Mesenchymal stem cell (in vitro differentiated cells and primary cell): ENCODE measurements around the gene HLA-DMA. TPM values are rescaled to one million over a fixed set of nuclear protein-coding genes. Genes with fewer than 3 reads are reported as not detected.
A peak's percentile ranks its signal among the peaks of the same experiment; 100 is the strongest.

Experiments
- DNase-seq: peaks from one replicate; pipeline ENCODE4 v3.0.0-alpha.2; 2013
- H2AFZ ChIP-seq: one replicate; pipeline ENCODE4 v1.6.1; 2013; ENCODE audit warnings: low read depth, mild to moderate bottlenecking, control low read depth, inconsistent platforms, low read length, moderate library complexity
- H2AK5ac ChIP-seq: 2 replicates; pipeline ENCODE4 v1.6.1; 2013; ENCODE audit warnings: low read length, moderate library complexity, mild to moderate bottlenecking, inconsistent platforms; ENCODE audit not compliant: severe bottlenecking
- H2BK120ac ChIP-seq: one replicate; pipeline ENCODE4 v1.6.1; 2013; ENCODE audit warnings: low read depth, mild to moderate bottlenecking, inconsistent platforms, low read length, moderate library complexity
- H2BK12ac ChIP-seq, 2 experiments: one replicate each; pipeline ENCODE4 v1.6.1; 2013; ENCODE audit warnings: inconsistent platforms in 2 of 2, low read length in 2 of 2, mild to moderate bottlenecking in 2 of 2, moderate library complexity in 2 of 2, control low read depth in 1 of 2
- H2BK15ac ChIP-seq: one replicate; pipeline ENCODE4 v1.6.1; 2013; ENCODE audit warnings: mild to moderate bottlenecking, low read depth, inconsistent platforms; ENCODE audit not compliant: poor library complexity, severe bottlenecking
- H2BK5ac ChIP-seq: 2 replicates; pipeline ENCODE4 v1.6.1; 2013; ENCODE audit warnings: low read depth, mild to moderate bottlenecking, low read length, control low read depth, inconsistent platforms; ENCODE audit not compliant: poor library complexity, severe bottlenecking
- H3K14ac ChIP-seq, 2 experiments: one replicate each; pipeline ENCODE4 v1.6.1; 2013; ENCODE audit warnings: inconsistent platforms in 2 of 2, low read length in 2 of 2, control low read depth in 1 of 2, mild to moderate bottlenecking in 1 of 2, moderate library complexity in 1 of 2
- H3K18ac ChIP-seq, 2 experiments: one replicate each; pipeline ENCODE4 v1.6.1; 2013; ENCODE audit warnings: inconsistent platforms in 2 of 2, low read length in 2 of 2, control low read depth in 1 of 2, low read depth in 1 of 2, mild to moderate bottlenecking in 1 of 2
- H3K23ac ChIP-seq, 2 experiments: one replicate each; pipeline ENCODE4 v1.6.1; 2013; ENCODE audit warnings: inconsistent platforms in 2 of 2, low read length in 2 of 2, mild to moderate bottlenecking in 2 of 2, moderate library complexity in 2 of 2, control low read depth in 1 of 2
- H3K27ac ChIP-seq: 2 replicates; pipeline ENCODE4 v1.5.1; 2013; ENCODE audit warnings: mild to moderate bottlenecking, moderate library complexity, low read length, control low read depth, inconsistent platforms; ENCODE audit not compliant: poor library complexity, severe bottlenecking
- H3K27me3 ChIP-seq, 2 experiments: 2 replicates each; pipeline versions ENCODE4 v1.6.1 to v1.7.0; 2013; ENCODE audit warnings: low read length in 2 of 2, mild to moderate bottlenecking in 2 of 2, moderate library complexity in 2 of 2, control low read depth in 1 of 2, inconsistent platforms in 1 of 2; ENCODE audit not compliant: control insufficient read depth in 1 of 2, insufficient read depth in 1 of 2
- H3K36me3 ChIP-seq, 2 experiments: 2 replicates each; pipeline versions ENCODE4 v1.6.1 to v1.7.0; 2013; ENCODE audit warnings: low read length in 2 of 2, control low read depth in 1 of 2, inconsistent platforms in 1 of 2, low read depth in 1 of 2, mild to moderate bottlenecking in 1 of 2; ENCODE audit not compliant: insufficient read depth in 2 of 2, control insufficient read depth in 1 of 2
- H3K4ac ChIP-seq, 2 experiments: one replicate each; pipeline ENCODE4 v1.6.1; 2013; ENCODE audit warnings: inconsistent platforms in 2 of 2, low read length in 2 of 2, mild to moderate bottlenecking in 2 of 2, moderate library complexity in 2 of 2, control low read depth in 1 of 2, low read depth in 1 of 2
- H3K4me1 ChIP-seq: 2 replicates; pipeline ENCODE4 v1.6.1; 2013; ENCODE audit warnings: low read depth, low read length, control low read depth; ENCODE audit not compliant: control insufficient read depth, insufficient read depth
- H3K4me2 ChIP-seq: 2 replicates; pipeline ENCODE4 v1.6.1; 2013; ENCODE audit warnings: low read length, mild to moderate bottlenecking, inconsistent platforms; ENCODE audit not compliant: poor library complexity, severe bottlenecking
- H3K4me3 ChIP-seq, 2 experiments: 2 replicates each; pipeline versions ENCODE4 v1.5.1 to v1.7.0; 2013; ENCODE audit warnings: low read length in 2 of 2, mild to moderate bottlenecking in 2 of 2, control low read depth in 1 of 2, low read depth in 1 of 2; ENCODE audit not compliant: insufficient read depth in 1 of 2
- H3K79me1 ChIP-seq: replicated peaks from 2 replicates; pipeline ENCODE4 v1.6.1; 2013; ENCODE audit warnings: mild to moderate bottlenecking, control low read depth, low read length, inconsistent platforms; ENCODE audit not compliant: poor library complexity, severe bottlenecking
- H3K9ac ChIP-seq: 2 replicates; pipeline ENCODE4 v1.7.0; 2013; ENCODE audit warnings: mild to moderate bottlenecking, low read length, moderate library complexity
- H3K9me3 ChIP-seq: 2 replicates; pipeline ENCODE4 v1.7.0; 2013; ENCODE audit warnings: mild to moderate bottlenecking, low read length; ENCODE audit not compliant: control insufficient read depth
- H4K8ac ChIP-seq: one replicate; pipeline ENCODE4 v1.6.1; 2013; ENCODE audit warnings: inconsistent platforms, mild to moderate bottlenecking, low read length, moderate library complexity
- H4K91ac ChIP-seq: one replicate; pipeline ENCODE4 v1.6.1; 2013; ENCODE audit warnings: mild to moderate bottlenecking, low read length, inconsistent platforms
- WGBS: methylation state at CpG from one replicate; pipeline ENCODE4 v1.1.7; 2013; ENCODE audit warnings: mixed read lengths; 5-methylcytosine and 5-hydroxymethylcytosine counted together
- polyA plus RNA-seq, 2 experiments: library from polyadenylated mRNA; stranded (reverse); fragments of 200-250 nt; gene quantifications; one replicate each; pipeline ENCODE4 v1.2.3, GENCODE V29; 2013

HLA-DMA gene
- 12.4 TPM for polyA plus RNA-seq (2013, experiment 1 of 2)
- polyA plus RNA-seq (2013, experiment 2 of 2): 12.7 TPM

DNA sequence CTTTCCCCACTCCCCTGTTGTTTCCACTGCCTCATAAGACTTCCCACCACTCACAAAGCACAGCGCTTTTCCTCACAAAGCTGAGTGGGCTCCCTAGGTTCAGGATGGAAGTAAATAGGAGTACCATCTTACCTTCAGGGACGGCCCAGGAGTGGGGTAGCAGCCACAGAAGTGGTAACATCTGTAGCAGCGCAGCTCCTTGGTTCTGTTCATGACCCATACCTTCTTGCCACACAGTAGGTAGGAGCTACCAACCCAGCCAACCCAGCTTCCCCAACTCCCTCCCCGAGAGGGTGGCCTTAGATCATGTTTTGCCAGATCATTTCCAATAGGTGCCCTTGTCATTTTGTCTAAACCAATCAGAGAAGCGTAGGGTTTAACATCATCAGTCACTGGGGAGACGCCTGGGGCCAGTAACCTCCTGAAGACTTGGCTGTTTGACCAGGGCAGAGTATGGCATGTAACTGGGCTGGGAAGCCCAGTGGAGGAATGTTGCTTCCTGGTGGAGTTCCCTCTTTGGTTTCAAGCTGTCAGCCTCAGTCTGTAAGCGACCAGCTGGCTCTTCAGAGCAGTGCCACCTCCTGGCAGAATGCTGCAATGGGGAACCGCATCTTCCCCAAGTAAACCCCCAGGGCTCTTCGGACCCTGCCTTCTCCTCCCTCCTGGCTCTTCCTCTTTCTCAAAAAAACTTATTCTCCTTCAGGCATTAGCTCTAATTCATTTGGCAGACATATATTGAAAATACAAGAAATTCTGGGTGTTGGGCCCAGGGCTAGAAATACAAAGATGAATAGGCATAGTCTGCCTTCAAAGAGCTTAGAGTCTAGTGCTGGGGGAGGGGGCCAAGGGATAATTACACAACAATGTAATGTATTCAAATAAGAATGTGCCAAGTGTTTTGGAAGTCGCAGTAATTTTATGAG, at the start of gene HLA-DMA:
Gene HLA-DMA, minus strand, starts transcription at position 281 of the 923 bp plus-strand sequence. Its CDS starts 61 bp downstream, at position 220.
- peak; percentile 97 for DNase-seq
- H3K4me3 ChIP-seq: peak within 1 kb of the TSS in 1 of 2 experiments; percentile 74
- no peak within 1 kb of the TSS for H2BK120ac ChIP-seq

GRCh38 chr6:33001685-33002084, 48.8 kb upstream of the HLA-DMA start:
- no peak overlapping the region for H3K14ac ChIP-seq
- no peak overlapping the region for H3K4ac ChIP-seq
- H3K4me3 ChIP-seq: no peak overlapping the region
- H3K79me1 ChIP-seq: no peaks in the 10 kb centered on the region
- H4K91ac ChIP-seq: no peak overlapping the region
- H3K9ac ChIP-seq: no peak overlapping the region
- H3K4me2 ChIP-seq: no peak overlapping the region
- no peak for DNase-seq
- no peak overlapping the region for H2BK15ac ChIP-seq
- no peak overlapping the region for H4K8ac ChIP-seq
- no peak overlapping the region for H3K23ac ChIP-seq
- H2AK5ac ChIP-seq: no peak overlapping the region
- no peak overlapping the region for H2BK120ac ChIP-seq
- H3K36me3 ChIP-seq: no peaks in the 10 kb centered on the region
- 69% methylated on average over 4 of the region's 4 CpGs for WGBS
- no peak overlapping the region for H3K18ac ChIP-seq
- no peak overlapping the region for H2BK5ac ChIP-seq
- H2AFZ ChIP-seq: no peak overlapping the region
- H3K4me1 ChIP-seq: no peaks in the 10 kb centered on the region
- no peaks in the 10 kb centered on the region for H3K9me3 ChIP-seq
- H3K27me3 ChIP-seq: peaks cover 53 to 56% of the 10 kb centered on the region in 2 experiments
- H2BK12ac ChIP-seq: no peak overlapping the region
- H3K27ac ChIP-seq: no peak overlapping the region

More for the DNA sequence above, at the start of gene HLA-DMA:
- Histone ChIP-seq H3K79me1 (peaks cover 9% of the 10 kb centered on the region), H3K27ac (no peak within 1 kb of the TSS), H3K9ac (peak within 1 kb of the TSS; percentile 66), H2BK15ac (no peak within 1 kb of the TSS), H3K4me1 (peaks cover 3% of the 10 kb centered on the region), H3K9me3 (no peaks in the 10 kb centered on the region), H3K27me3 (no peaks in the 10 kb centered on the region), H2BK5ac (no peak within 1 kb of the TSS), H3K4ac (peak within 1 kb of the TSS in 1 of 2 experiments; percentile 13), H4K8ac (peak within 1 kb of the TSS; percentile 79), H2BK12ac (peak within 1 kb of the TSS in 1 of 2 experiments; percentile 18), H3K36me3 (no peaks in the 10 kb centered on the region), H3K23ac (no peak within 1 kb of the TSS), H3K4me2 (no peak within 1 kb of the TSS), H3K14ac (no peak within 1 kb of the TSS), H2AK5ac (no peak within 1 kb of the TSS), H4K91ac (no peak within 1 kb of the TSS), H3K18ac (peak within 1 kb of the TSS in 1 of 2 experiments; percentile 55), H2AFZ (no peak within 1 kb of the TSS)
- WGBS: 50% methylated on average over 9 of the region's 10 CpGs

GRCh38 chr6:33000055-33000454, 47.2 kb upstream of the HLA-DMA start:
- Histone ChIP-seq H2AK5ac (no peak overlapping the region), H3K4me2 (no peak overlapping the region), H3K14ac (no peak overlapping the region), H3K27ac (no peak overlapping the region), H3K23ac (no peak overlapping the region), H3K18ac (no peak overlapping the region), H4K8ac (no peak overlapping the region), H3K36me3 (no peaks in the 10 kb centered on the region), H3K4me1 (no peaks in the 10 kb centered on the region), H3K4ac (no peak overlapping the region), H2BK120ac (no peak overlapping the region), H3K9ac (no peak overlapping the region), H2BK15ac (no peak overlapping the region), H2AFZ (no peak overlapping the region), H2BK5ac (no peak overlapping the region), H3K4me3 (no peak overlapping the region), H2BK12ac (no peak overlapping the region), H3K79me1 (no peaks in the 10 kb centered on the region), H4K91ac (no peak overlapping the region), H3K27me3 (peaks cover 44 to 60% of the 10 kb centered on the region in 2 experiments), H3K9me3 (no peaks in the 10 kb centered on the region)
- no peak for DNase-seq
- WGBS: 18% methylated on average over 8 of the region's 8 CpGs

GRCh38 chr6:32995448-32995847, 42.6 kb upstream of the HLA-DMA start:
- H3K27ac ChIP-seq: no peak overlapping the region
- no peak overlapping the region for H3K9ac ChIP-seq
- no peak overlapping the region for H2BK12ac ChIP-seq
- H3K4me1 ChIP-seq: no peaks in the 10 kb centered on the region
- no peak overlapping the region for H3K18ac ChIP-seq
- no peak overlapping the region for H3K4me2 ChIP-seq
- no peak overlapping the region for H2BK5ac ChIP-seq
- no peak overlapping the region for H3K14ac ChIP-seq
- no peaks in the 10 kb centered on the region for H3K36me3 ChIP-seq
- no peak overlapping the region for H2BK120ac ChIP-seq
- no peaks in the 10 kb centered on the region for H3K9me3 ChIP-seq
- H3K27me3 ChIP-seq: peaks cover 16 to 17% of the 10 kb centered on the region in 2 experiments
- no peak overlapping the region for H4K91ac ChIP-seq
- H3K4me3 ChIP-seq: no peak overlapping the region
- no peak overlapping the region for H2AFZ ChIP-seq
- H2AK5ac ChIP-seq: no peak overlapping the region
- H3K79me1 ChIP-seq: no peaks in the 10 kb centered on the region
- H3K4ac ChIP-seq: no peak overlapping the region
- H2BK15ac ChIP-seq: no peak overlapping the region
- no peak overlapping the region for H4K8ac ChIP-seq
- no peak overlapping the region for H3K23ac ChIP-seq
- WGBS: 28% methylated on average over 2 of the region's 2 CpGs
- no peak for DNase-seq
